Fibroblast of skin of abdomen (primary cell): ENCODE measurements around the gene PXK.

Source experiments
- DNase-seq: peaks from one replicate; pipeline ENCODE4 v3.0.0-alpha.2; 2013

The PXK gene

GRCh38 chr3:58470363-58471024, 137.8 kb downstream of the PXK start:
- DNase-seq: no peak

- peak; percentile 90 for DNase-seq
These were observed 138.6 kb downstream of the PXK start for GRCh38 chr3:58471025-58471887.

- DNase-seq: no peak
These were observed 140.6 kb downstream of the PXK start for GRCh38 chr3:58473275-58473674.

- DNase-seq: no peak
These were observed 141.7 kb downstream of the PXK start for GRCh38 chr3:58474348-58474911.

GRCh38 chr3:58474967-58475578, 142.4 kb downstream of the PXK start:
- no peak for DNase-seq
